ENCODE data around the gene NUCKS1.

DNA sequence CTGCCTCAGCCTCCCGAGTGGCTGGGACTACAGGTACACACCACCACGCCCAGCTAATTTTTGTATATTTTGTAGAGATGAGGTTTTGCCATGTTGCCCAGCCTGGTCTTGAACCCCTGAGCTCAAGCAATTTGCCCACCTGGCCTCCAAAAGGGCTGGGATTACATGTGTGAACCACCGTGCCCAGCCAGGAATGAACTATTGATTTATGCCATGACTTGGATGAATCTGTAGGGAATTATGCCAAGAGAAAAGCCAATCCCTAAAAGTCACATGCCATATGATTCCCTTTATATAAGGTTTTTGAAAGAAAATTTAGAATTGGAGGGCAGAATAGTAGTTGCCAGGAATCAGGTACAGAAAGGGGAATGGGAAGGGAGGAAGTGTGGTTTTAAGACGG is 50.6 kb downstream of the NUCKS1 start:
- TF ChIP-seq EZH2 (IDR thresholded peaks at IDR 0.05; ENCODE audit: insufficient read depth, poor library complexity, severe bottlenecking) (no peak), EZH2phosphoT487 (IDR thresholded peaks at IDR 0.05; ENCODE audit: insufficient read depth, low read depth) (no peak)
